CD1c-positive myeloid dendritic cell (primary cell): ENCODE measurements around the gene SLC4A4.
A peak's percentile ranks its signal among the peaks of the same experiment; 100 is the strongest.

Experiments used
- DNase-seq: peaks from one replicate; pipeline ENCODE4 v3.0.0-alpha.2; 2016; ENCODE audit errors: extremely low spot score

SLC4A4 gene

DNA sequence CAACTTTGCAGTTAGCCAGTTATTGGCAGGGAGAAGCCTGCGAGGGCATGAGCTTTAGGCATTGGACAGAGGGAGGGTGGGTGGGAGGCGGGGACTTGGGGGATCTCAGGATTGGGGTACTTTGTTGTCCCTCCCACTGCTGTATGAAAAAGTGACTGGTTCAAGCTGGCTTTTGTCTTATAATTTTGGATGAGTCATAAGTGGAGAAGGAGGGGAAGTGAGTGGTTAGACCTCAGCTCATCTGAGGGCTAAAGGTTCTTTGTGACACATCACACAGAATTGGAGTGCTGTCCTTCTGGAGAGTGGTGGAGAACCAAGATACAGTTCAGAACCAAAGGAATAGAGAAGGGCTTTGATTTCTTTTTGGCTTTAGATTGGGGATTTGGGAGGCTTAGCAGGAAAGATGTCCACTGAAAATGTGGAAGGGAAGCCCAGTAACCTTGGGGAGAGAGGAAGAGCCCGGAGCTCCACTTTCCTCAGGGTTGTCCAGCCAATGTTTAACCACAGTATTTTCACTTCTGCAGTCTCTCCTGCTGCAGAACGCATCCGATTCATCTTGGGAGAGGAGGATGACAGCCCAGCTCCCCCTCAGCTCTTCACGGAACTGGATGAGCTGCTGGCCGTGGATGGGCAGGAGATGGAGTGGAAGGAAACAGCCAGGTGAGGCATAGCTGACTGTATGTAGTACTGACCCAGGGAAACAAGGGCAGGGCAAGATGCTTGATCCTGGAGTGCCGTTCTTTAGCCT is at the start of gene SLC4A4:
TSS of gene SLC4A4 (plus strand) at position 175 of the 748 bp plus-strand sequence.
- DNase-seq: peak; percentile 48

DNA sequence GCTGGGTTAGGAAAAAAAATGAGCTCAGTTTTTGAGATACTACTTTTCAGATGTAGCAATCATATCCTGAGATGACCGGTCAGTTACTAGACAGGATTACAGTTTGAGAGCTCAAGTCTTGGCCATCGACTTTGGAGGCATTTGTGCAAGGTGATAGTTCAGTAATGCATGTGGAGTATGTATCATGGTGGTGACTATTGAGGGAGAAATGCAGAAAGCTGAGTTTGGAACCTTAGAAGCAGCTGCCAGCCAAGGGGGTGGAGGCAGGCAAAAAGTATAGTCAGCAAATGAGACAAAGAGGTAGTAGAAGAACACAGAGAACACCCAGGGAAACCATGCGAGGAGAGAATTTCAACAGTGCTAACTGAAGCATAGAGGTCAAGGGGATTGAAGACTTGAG is 48.7 kb upstream of the SLC4A4 start:
- no peak for DNase-seq

DNA sequence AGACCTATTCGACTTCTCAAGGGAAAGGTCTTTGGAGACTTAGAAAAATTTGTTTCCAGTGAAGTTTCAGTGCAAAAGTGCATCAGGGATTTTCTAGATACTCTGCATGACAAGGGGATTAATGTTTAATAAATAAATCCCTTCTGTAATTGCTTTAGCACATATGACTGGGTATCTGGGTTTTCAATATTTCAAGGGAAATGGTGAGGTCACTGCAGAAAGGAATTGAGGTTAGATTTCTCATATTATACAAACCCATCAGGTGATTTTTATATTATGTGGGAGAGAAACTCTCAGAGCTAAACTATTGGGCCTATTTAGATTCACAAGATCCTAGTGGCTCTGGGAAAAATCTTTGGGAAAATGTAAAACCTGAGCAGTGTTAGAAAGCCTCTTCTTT is 48.3 kb upstream of the SLC4A4 start:
- DNase-seq: no peak

DNA sequence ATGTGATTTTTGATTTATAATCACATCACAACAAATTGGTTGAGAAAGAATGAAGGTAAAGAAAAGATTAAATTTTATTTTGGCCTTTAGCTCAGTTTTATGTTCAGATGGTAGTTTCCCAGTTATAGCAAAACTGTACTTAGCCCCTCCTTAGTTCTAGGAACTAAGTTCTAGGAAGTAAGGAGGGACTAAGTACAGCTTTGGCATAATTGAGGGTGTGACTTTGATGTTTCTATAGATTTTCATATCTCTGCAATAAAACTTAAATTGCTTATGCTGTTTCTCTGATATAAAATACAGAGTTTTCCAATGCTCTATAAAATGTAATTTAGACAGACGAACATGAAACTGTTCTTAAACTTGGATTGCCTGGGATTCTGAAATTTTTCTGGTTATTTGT is 46.6 kb upstream of the SLC4A4 start:
- no peak for DNase-seq

DNA sequence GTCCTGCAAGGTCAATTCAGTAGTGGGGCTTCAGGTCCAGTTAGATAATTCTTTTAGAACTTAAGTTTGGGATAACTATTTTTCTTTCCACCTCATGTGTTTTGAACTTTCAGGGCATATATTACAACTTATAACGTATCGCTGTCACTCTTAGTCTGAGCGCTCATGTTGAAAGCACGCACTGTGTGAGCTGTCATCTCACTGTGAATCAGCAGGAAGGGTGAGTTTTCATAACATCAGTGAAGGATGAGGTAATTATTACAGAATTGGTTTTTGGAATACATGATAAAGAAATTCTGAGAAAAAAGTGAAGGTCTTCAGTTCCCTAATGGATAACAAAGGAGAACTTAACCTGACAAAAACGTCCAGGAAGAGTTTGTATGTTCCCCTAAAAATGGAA is 45.1 kb upstream of the SLC4A4 start:
- no peak for DNase-seq

DNA sequence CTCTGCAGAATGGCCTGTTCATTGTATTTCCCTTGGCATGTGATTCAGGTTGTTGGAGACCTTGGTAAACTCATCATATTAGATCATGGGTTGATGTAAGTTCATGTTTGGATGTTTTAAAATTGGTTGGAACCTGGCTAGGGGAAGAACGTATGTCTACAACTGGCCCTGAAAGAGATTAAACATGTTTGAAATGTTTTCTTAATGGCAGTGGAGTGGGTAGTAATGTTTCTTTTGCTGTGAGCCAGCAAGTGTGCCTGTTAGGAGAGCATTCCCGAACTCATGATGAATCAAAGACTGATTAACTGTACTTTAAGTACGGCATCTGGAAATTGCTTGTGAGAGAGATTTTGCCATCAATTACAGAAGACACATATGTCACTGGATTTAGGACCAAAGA is 44.5 kb upstream of the SLC4A4 start:
- no peak for DNase-seq

DNA sequence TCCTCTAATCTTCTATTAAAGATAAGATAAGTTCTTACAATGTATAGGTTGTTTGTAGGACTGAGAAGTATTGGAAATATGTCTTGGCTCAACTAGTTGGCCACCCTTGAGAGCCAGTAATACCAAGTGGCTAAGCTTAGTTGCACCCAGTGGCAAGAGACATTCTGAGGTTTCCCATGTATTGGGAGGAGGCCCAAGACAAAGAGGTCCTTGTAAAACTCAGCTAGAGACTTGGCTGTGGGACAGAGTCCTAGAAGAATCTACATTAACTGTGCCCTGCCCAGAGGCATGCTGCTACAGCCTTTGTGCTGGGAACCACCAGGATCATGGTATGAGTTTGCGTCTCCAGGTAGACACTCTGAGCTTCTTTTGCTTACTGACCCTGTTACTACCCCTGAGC is 41.9 kb upstream of the SLC4A4 start:
- DNase-seq: no peak

DNA sequence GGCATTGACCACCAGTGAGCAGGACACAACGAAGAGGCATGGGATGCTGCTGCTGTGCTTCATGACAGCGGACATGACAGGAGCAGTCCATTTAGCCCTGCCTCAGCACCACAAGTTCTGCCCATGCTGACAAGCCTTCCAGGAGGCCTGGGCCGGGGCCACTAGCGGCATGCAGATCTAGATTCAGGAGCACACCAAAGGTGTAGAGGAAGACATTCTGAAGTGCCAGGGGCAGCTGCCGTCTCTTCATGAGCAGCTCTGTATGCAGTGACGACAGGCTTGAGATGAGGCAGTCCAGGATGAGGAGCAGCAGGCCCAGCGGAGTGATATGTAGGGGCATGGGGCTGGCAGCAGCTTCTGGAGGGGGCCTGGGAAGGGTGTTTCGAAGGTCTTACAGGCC is 38.5 kb upstream of the SLC4A4 start:
- no peak for DNase-seq

DNA sequence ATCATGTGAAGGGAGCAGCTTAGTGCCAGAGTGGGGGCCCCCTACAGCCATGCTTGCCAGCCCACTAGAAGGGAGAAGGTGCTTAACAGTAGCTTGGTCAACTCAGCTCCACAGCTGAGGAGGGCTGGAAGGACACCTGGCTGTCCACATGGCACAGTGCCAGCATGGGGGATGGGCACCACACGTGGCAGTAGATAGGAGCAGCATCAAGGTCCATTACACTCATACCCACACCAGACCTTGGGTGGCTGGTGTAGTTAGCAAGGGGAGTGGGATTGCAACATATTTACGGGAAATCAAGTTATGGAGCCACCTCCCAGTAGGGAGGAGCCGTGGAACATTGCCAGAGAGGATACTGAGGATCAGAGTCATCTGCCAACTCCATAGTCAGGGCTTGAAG is 37.9 kb upstream of the SLC4A4 start:
- no peak for DNase-seq

DNA sequence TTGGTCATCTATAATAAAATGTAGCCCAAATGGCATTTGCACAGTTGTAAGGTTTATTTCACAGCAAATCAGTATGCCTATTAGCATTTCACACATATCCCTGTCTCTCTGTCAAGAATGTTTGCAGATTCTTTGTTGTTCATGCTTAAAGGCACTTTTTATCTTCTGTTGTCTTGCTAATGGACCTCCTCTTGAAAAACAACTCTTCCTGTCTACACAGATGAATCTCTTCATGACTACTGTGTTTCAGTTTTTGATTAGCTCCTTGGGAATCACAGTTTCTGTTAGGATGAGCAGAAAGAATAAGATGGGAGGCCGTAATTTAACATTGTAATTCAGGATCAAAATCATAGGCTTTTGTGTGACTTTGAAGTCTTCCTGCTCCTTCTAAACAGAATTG is 35.5 kb upstream of the SLC4A4 start:
- DNase-seq: no peak

DNA sequence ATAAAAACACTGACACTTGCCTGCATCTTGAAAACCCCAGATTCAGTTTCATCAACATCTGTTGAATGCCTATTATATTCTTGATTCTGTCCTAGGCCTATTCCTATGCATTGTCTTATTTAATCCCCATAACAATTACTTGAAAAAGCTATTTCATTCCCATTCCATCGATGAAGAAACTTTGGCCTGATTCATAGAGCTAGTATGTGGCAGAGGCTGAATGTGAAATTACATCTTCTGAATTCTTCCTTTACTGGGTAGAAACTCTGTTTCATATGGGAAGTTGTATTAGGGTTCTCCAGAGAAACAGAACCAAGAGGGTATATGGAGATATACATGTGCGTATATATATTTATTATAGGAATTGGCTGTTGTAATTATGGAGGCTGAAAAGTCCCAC is 35.0 kb upstream of the SLC4A4 start:
- no peak for DNase-seq

DNA sequence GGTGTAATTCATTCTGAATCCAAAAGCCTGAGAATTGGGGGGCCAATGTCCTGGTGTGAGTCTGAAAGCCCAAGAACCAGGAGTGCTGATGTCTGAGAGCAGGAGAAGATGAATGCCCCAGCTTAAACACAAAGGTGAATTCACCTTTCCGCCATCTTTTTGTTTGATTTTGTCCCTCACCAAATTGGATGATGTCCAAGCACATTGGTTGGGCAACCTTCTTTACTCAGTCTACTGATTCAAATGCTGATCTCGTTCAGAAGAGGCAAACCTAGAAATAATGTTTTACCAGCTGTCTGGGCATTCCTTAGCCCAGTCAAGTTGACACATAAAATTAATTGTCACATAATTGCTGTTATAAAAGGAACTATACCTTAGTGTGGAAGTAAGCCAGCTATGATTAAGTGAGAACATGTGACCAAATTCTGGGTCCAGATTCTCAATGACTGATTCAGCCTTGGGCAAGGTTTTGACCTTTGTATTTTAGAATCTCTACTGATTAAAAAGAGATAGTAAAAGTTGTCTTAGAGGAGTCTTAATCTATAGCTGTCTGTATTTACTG is 34.5 kb upstream of the SLC4A4 start:
- no peak for DNase-seq

DNA sequence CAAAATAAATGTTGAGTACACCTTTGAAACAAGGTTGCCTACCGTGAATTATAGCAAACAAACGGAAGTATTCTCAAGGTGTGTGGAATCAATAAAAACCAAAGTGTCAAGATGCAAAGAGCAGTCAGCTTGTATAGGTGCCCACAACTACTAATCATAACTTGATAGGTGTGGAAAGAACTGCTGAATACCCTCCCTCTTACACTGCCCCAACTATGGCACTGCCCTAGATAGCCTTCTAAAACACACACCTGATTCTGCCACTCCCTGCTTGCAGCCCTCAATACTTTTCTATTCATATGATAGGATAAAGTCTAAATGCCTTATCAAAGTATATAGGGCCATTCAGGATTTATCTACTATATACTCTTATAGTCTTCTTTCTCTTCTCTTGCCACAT is 31.1 kb upstream of the SLC4A4 start:
- no peak for DNase-seq

DNA sequence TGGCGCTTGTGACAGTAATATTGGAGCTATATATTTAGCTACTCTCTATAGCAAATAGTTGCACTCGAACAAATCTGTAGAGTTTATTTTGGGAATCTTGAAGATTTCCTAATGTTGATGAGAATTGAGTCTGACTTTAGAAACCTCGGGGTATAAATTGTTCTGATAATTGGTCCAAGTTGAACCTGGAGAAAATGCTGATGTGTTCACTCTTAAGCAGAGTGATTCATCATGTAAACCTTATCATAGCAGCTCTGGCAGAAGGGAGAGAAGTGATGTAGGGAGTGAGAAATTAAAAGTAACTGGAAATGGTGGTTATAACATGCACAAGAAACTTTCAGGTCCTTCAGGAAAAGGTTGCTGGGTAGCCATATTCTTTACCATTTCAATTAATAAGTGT is 16.4 kb upstream of the SLC4A4 start:
- no peak for DNase-seq

DNA sequence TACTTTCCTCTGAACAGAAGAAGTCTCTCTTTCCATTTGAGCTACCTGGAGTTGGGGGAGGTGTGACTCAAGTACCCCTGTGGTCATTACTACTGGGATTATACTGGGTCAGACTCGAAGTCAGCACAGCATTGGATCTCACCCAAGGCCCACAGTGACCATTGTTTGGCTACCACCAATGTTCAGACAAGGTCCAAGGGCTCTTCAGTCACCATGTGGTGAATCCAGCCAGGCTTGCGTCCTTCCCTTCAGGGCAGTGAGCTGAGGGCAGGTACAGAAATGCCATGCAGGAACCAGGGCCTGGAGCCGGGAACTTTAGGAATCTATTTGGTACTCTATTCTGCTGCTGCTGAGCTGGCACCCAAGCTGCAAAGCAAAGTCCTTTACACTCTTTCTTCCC is 5.5 kb upstream of the SLC4A4 start:
- DNase-seq: no peak

DNA sequence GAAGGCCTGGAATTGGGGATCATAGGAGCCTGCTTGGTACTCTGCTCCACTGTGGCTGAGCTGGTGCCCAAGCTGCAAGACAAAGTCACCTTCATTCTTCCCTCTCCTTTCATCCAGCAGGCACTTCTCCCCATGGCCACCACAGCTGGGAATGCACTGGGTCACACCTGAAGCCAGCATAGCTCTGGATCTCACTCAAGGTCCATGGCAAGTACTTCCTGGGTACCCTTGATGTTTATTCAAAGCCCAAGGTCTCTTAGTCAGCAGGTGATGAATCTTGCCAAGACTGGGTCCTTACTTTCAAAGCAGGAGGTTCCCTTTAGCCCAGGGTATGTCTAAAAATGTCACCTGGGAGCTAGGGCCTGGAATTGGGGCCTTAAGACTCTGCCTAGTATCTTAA is 4.9 kb upstream of the SLC4A4 start:
- DNase-seq: no peak

DNA sequence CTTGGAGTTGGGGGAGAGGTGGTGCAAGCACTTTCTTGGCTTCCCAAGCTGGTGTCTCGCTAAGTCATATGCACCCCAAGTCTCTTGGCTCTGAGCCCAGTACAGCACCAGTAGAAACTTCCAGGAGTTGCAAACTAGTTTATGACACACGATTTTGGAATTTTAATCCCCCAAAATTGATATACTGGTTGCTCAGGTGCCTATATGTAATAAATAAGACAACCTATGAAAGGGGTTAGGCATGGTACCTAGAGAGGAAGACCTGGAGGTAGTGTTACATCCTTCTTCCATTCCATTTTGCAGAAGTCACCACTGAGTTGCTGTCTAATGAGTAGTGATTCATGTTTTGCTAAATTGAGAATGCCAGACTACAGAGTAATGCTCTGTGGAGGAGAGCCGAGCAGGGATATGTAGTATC is 4.3 kb upstream of the SLC4A4 start:
- no peak for DNase-seq

DNA sequence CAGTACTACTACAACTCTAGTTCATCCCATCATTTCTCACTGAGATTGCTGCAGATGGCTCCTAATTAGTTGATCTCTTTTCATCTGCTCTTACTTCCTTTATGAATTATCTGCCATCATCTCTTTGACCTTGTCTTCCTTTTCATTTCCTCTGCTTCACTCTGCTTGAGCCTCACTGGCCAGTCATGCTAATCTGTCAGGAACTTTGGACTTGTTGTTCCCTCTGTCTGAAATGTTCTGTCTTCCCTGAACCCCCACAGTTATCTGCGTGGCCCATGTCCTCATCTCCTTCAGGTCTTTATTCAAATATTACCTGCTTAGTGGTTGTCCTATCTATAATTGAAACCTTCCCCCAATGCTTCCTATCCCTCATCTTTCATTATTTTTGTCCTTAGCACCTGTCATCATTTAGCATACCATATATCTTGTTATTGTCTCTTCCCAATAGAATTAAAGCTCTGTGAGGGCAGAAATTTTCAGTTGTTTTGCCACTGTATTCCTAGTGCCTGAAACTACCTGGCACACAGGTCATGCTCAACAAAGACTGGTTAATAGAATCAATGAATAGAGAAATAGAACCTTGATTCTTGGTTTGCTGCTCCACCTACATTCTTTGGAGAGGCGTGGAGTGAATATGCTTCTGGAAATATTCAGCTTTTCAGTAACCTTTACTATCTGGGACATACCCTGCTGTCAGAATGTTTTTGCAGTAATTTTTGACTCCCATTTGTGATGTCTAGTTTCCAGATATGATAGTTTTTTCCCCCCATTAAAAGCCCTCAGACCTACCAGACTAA is 5.0 kb downstream of the SLC4A4 start:
- no peak for DNase-seq

DNA sequence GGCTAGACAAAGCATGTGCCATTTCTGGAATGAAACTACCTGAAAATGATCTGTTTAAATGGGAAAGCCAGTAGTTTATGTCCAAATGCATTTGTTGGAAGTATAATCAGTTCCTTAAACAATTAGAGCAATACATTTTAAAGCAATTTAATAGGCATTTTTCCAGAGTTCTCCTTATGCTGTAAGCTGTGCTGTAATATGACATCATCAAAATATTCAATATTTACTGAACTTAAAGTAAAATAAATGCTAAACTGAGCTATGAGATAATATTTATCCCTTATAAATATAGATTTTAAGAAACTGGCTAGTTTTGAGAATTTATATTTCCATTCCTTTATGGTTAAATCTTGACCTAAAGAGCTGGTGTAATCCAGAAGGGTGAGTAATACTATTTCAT is 7.9 kb downstream of the SLC4A4 start:
- no peak for DNase-seq

DNA sequence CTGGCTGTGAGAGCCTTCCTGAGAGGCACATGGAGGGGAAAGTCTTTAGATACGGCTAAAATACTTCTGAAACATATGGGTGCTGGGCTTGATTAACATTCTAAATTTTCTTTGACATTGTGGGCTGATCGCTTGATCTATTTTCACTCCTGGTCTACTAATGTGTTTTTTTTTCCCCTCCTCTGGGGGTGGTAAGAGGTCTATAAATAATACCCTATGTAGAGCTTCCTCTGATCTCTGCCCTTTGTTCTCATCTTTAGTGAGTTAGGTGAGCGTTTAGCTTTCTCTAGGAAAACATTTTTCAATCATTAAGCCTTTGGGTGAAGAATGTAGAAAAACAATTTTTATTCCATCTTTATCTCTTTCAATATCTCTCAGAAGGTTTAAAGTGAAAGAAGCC is 9.8 kb downstream of the SLC4A4 start:
- no peak for DNase-seq

DNA sequence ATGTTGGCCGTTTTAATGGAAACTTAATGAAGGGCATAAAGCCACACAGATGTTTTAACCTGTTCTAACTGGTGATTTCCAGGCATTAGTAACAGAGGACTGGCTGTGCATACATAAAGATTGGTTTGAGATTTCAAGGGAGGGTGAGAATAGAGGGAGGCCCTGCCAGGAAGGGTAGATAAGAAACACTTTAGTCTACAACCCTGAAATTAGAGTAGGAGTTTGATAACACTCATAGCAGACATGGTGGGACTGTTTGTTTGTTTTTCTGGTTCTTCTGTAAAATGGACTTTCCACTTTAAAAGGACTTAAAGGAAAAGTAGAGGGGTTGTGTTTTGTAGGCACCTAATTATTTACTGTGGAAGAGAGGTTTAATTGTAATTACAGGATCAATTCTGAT is 16.2 kb downstream of the SLC4A4 start:
- no peak for DNase-seq

DNA sequence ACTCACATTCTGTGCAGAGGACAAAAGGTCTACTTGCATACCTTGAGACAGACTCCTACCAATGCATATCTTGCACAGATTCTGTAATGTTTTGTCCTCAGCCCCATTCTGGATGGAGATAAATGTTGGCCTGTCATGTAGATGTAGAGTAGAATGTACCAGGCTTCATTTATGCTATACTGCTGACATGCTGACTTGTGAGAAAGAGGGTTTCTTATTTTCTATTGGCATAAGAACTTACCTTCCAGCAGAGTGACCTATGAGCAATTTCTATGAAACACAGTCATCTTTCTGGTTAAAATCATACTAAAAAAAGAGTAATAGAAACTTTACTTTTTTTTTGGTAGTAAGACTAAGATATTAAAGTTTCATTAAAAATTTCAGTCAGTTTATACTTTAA is 17.2 kb downstream of the SLC4A4 start:
- no peak for DNase-seq
